Peyer's patch (tissue), 4 donors: ENCODE data around the gene PLCL1. TPM values are rescaled to one million over a fixed set of nuclear protein-coding genes. Genes with fewer than 3 reads are reported as not detected.

ENCODE experiments used
- DNase-seq, 3 donors: peaks; one replicate each; pipeline ENCODE4 v3.0.0-alpha.2; 2017 to 2019
- H3K27ac ChIP-seq, 4 donors: fragments of 200-600 bp; sonication (generic); one replicate each; pipeline ENCODE4 v1.5.1; 2016 to 2019
- H3K27me3 ChIP-seq, 2 donors: fragments of 200-600 bp; sonication (generic); one replicate each; pipeline ENCODE4 v1.5.1; 2019
- H3K36me3 ChIP-seq, 3 donors: fragments of 200-600 bp; sonication (generic); one replicate each; pipeline ENCODE4 v1.5.1; 2016 to 2019
- H3K4me1 ChIP-seq, 4 donors: fragments of 200-600 bp; sonication (generic); one replicate each; pipeline ENCODE4 v1.5.1; 2016 to 2019
- H3K4me3 ChIP-seq, 4 donors: fragments of 200-600 bp; sonication (generic); 1 replicate in 3 of 4; 2 replicates in 1 of 4; pipeline ENCODE4 v1.5.1; 2016 to 2019; ENCODE audit warnings: mild to moderate bottlenecking in 1 of 4
- H3K9me3 ChIP-seq, 4 donors: fragments of 200-600 bp; sonication (generic); one replicate each; pipeline ENCODE4 v1.5.1; 2016 to 2019; ENCODE audit warnings: mild to moderate bottlenecking in 1 of 4
- POLR2A ChIP-seq, 2 donors: fragments of 450-650 bp; IDR thresholded peaks; one replicate each; pipeline ENCODE4 v1.5.1; 2017; ENCODE audit warnings: antibody characterized with exemption in 2 of 2, mild to moderate bottlenecking in 2 of 2, moderate library complexity in 2 of 2
- total RNA-seq, 4 donors: library from RNA; depleted of rRNA; stranded (reverse); fragments of >200 nt; gene quantifications; one replicate each; pipeline ENCODE4 v1.1.0, GENCODE V29; 2016
- TF ChIP-seq, protein P1 (sequence below), 6 experiments: fragments of 450-650 bp in 4 of 6; fragments of 200-600 bp in 2 of 6; sonication (generic) in 1 of 6; IDR thresholded peaks; one replicate each; pipeline ENCODE4 v1.5.1; 2017 to 2019; ENCODE audit warnings: antibody characterized with exemption in 6 of 6, mild to moderate bottlenecking in 3 of 6, moderate library complexity in 1 of 6

The PLCL1 gene
- total RNA-seq, 4 donors from 2014 or later = 1.9 to 5.8 (median 2.8) TPM; not detected in 1

GRCh38 chr2:197908990-197909776 is 104.8 kb downstream of the PLCL1 start:
- Histone ChIP-seq H3K4me3 (no peak overlapping the region), H3K9me3 (no peaks in the 10 kb centered on the region), H3K36me3 (no peaks in the 10 kb centered on the region), H3K27ac (no peak overlapping the region), H3K4me1 (no peaks in the 10 kb centered on the region), H3K27me3 (no peaks in the 10 kb centered on the region)
- DNase-seq = no peak
- TF ChIP-seq, protein P1, sequence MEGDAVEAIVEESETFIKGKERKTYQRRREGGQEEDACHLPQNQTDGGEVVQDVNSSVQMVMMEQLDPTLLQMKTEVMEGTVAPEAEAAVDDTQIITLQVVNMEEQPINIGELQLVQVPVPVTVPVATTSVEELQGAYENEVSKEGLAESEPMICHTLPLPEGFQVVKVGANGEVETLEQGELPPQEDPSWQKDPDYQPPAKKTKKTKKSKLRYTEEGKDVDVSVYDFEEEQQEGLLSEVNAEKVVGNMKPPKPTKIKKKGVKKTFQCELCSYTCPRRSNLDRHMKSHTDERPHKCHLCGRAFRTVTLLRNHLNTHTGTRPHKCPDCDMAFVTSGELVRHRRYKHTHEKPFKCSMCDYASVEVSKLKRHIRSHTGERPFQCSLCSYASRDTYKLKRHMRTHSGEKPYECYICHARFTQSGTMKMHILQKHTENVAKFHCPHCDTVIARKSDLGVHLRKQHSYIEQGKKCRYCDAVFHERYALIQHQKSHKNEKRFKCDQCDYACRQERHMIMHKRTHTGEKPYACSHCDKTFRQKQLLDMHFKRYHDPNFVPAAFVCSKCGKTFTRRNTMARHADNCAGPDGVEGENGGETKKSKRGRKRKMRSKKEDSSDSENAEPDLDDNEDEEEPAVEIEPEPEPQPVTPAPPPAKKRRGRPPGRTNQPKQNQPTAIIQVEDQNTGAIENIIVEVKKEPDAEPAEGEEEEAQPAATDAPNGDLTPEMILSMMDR (IDR thresholded peaks at IDR 0.05) = no peak
- TF ChIP-seq POLR2A (IDR thresholded peaks at IDR 0.05) = no peak

GRCh38 chr2:197911667-197912066 is 107.3 kb downstream of the PLCL1 start:
- Histone ChIP-seq H3K27ac (no peak overlapping the region), H3K27me3 (no peaks in the 10 kb centered on the region), H3K4me3 (no peak overlapping the region), H3K36me3 (no peaks in the 10 kb centered on the region), H3K4me1 (no peaks in the 10 kb centered on the region), H3K9me3 (no peaks in the 10 kb centered on the region)
- TF ChIP-seq, protein P1 (IDR thresholded peaks at IDR 0.05) = no peak
- TF ChIP-seq POLR2A (IDR thresholded peaks at IDR 0.05) = no peak
- DNase-seq = no peak

DNA sequence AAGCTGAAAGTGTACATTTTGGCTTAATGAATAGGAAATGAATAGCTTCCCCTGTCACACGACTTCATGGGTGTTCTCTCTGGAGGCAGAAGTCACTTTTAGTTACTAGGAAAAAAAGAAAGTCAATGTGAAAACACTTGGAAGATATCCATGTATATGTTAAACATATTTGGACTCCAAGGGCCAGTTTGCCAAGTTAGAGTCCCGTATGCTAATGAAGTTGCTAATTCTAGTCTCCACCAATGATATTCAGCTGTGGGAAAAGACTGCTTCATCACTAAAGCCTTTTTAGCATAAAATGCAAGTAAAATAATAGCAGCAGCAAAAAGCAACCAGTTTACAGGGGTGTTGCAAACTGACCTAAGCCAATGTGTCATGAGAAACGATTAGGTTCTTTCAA is 108.7 kb downstream of the PLCL1 start:
- no peaks in the 10 kb centered on the region for H3K27me3 ChIP-seq
- TF ChIP-seq, protein P1 (IDR thresholded peaks at IDR 0.05) = no peak
- no peak for TF ChIP-seq POLR2A (IDR thresholded peaks at IDR 0.05)
- H3K36me3 ChIP-seq = no peaks in the 10 kb centered on the region
- H3K4me3 ChIP-seq = no peak overlapping the region
- H3K4me1 ChIP-seq = no peaks in the 10 kb centered on the region
- H3K9me3 ChIP-seq = no peaks in the 10 kb centered on the region
- no peak for DNase-seq
- H3K27ac ChIP-seq = no peak overlapping the region

DNA sequence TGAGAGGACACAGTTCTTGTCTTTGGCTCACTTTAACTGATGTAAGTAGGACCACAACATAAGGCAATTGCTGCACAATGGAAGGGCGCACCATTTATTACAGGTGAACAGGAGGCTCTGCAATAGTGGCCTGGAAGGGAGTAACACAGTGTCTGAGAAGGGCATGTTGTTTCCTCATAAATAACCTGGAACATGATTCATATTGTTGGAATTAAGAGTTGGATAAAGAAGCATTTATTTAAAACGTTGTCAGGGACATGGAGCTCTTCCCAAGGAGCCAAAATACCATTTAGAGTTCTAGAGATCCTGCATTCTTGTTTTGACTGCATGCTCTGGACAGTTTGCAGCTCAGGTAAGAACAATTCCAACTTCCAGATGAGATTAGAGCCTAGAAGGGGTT is 110.4 kb downstream of the PLCL1 start:
- TF ChIP-seq, protein P1 (IDR thresholded peaks at IDR 0.05) = no peak
- TF ChIP-seq POLR2A (IDR thresholded peaks at IDR 0.05) = no peak
- Histone ChIP-seq H3K27ac (no peak overlapping the region), H3K36me3 (no peaks in the 10 kb centered on the region), H3K4me1 (no peaks in the 10 kb centered on the region), H3K9me3 (no peaks in the 10 kb centered on the region), H3K27me3 (no peaks in the 10 kb centered on the region), H3K4me3 (no peak overlapping the region)
- DNase-seq = no peak

DNA sequence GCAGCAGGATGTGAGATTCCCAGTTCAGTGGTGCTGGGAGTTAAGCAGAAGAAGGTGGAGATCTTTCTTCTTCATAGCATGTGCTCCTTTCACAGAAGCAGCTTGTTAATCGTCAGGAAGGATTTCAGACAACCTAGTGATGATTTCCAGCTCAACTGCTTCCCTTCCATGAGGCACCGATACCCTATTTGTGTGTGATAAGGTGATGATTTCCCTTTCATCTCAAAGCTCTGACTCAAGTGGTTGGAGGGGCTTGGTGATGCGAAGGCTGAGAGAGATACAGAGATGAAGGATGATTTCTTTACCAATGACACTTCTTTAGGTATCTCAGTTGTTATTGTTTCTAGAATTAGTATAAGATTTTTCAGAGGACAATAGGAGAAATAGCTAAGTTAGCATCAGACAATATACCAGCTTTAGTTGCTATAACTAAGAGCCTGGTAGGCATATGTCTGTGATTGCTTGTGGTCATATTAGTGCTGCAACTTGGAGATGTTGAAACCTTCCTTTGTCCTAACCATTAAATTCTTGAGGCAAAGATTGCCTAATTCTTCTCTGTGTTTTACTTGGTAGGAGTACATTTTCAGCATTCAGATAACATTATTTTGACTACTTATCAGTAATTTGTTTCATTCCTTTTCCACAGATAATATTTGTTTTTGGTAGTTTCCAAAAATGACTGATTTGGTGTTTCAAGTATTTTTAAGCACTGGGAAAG is 111.3 kb downstream of the PLCL1 start:
- no peak for TF ChIP-seq POLR2A (IDR thresholded peaks at IDR 0.05)
- TF ChIP-seq, protein P1 (IDR thresholded peaks at IDR 0.05) = no peak

More for the DNA sequence above, 111.3 kb downstream of the PLCL1 start:
- Histone ChIP-seq H3K9me3 (no peaks in the 10 kb centered on the region), H3K36me3 (no peaks in the 10 kb centered on the region), H3K4me1 (no peaks in the 10 kb centered on the region), H3K4me3 (no peak overlapping the region), H3K27ac (no peak overlapping the region), H3K27me3 (no peaks in the 10 kb centered on the region)
- DNase-seq = no peak
